HEK293 (cell line): ENCODE data around the gene WDR64.

Experiments
- CTCF ChIA-PET: fragments of 350-600 bp; formaldehyde crosslinking; extraction: SDS; loops from one replicate; lab custom pipeline; 2021; ENCODE audit warnings: antibody characterized with exemption; lab: Yijun Ruan, JAX
- POLR2A ChIA-PET: fragments of 300-600 bp; formaldehyde crosslinking; extraction: SDS; loops from one replicate; lab custom pipeline; 2020; ENCODE audit warnings: antibody characterized with exemption, inconsistent platforms; lab: Yijun Ruan, JAX
- H3K27ac ChIP-seq: fragments of 200-500 bp; sonication (Bioruptor generic); 2 replicates; pipeline ENCODE4 v1.5.1; 2014; ENCODE audit warnings: low read depth, low read length, control low read depth, inconsistent platforms; ENCODE audit errors: extremely low read depth
- H3K36me3 ChIP-seq, 2 experiments: fragments of 200-500 bp in 1 of 2; sonication (Bioruptor generic) in 1 of 2; 1 replicate in 1 of 2; 2 replicates in 1 of 2; pipeline ENCODE4 v1.5.1; 2014 to 2017; ENCODE audit warnings: inconsistent platforms in 2 of 2, low read length in 2 of 2; ENCODE audit not compliant: control insufficient read depth in 2 of 2, insufficient read depth in 1 of 2
- H3K4me1 ChIP-seq: fragments of 200-500 bp; sonication (Bioruptor generic); 2 replicates; pipeline ENCODE4 v1.5.1; 2014; ENCODE audit warnings: mild to moderate bottlenecking, low read length, inconsistent platforms; ENCODE audit not compliant: control insufficient read depth, insufficient read depth
- H3K4me3 ChIP-seq: 2 replicates; pipeline ENCODE4 v1.5.1; 2011; ENCODE audit warnings: low read depth, mild to moderate bottlenecking, control low read depth, low read length, moderate library complexity
- H3K9me3 ChIP-seq: fragments of 200-500 bp; sonication (Bioruptor generic); 2 replicates; pipeline ENCODE4 v1.5.1; 2014; ENCODE audit warnings: low read depth, low read length, inconsistent platforms; ENCODE audit not compliant: control insufficient read depth, insufficient read depth
- GLI4 ChIP-seq: fragments of 450-650 bp; formaldehyde crosslinking; IDR thresholded peaks from 2 replicates; pipeline ENCODE4 v1.5.1; 2016; ENCODE audit warnings: missing biosample characterization, missing genetic modification characterization
- REPIN1 ChIP-seq: fragments of 450-650 bp; formaldehyde crosslinking; IDR thresholded peaks from 2 replicates; pipeline ENCODE4 v1.5.1; 2017; ENCODE audit warnings: missing biosample characterization, missing genetic modification characterization, low read depth
- SP7 ChIP-seq: fragments of 450-650 bp; formaldehyde crosslinking; IDR thresholded peaks from 2 replicates; pipeline ENCODE4 v1.5.1; 2016; ENCODE audit warnings: missing biosample characterization, missing genetic modification characterization
- ZBTB20 ChIP-seq: fragments of 450-650 bp; formaldehyde crosslinking; IDR thresholded peaks from 2 replicates; pipeline ENCODE4 v1.5.1; 2016; ENCODE audit warnings: missing biosample characterization, missing genetic modification characterization
- ZBTB48 ChIP-seq: fragments of 450-650 bp; formaldehyde crosslinking; IDR thresholded peaks from 2 replicates; pipeline ENCODE4 v1.5.1; 2016; ENCODE audit warnings: missing biosample characterization, missing genetic modification characterization
- ZNF138 ChIP-seq: fragments of 450-650 bp; formaldehyde crosslinking; IDR thresholded peaks from 2 replicates; pipeline ENCODE4 v1.5.1; 2016; ENCODE audit warnings: missing biosample characterization, missing genetic modification characterization, borderline replicate concordance
- ZNF157 ChIP-seq: fragments of 450-650 bp; formaldehyde crosslinking; IDR thresholded peaks from 2 replicates; pipeline ENCODE4 v1.5.1; 2016; ENCODE audit warnings: missing biosample characterization, missing genetic modification characterization
- ZNF16 ChIP-seq: fragments of 450-650 bp; formaldehyde crosslinking; IDR thresholded peaks from 2 replicates; pipeline ENCODE4 v1.5.1; 2016; ENCODE audit warnings: low read depth, missing biosample characterization, missing genetic modification characterization
- ZNF426 ChIP-seq: fragments of 450-650 bp; formaldehyde crosslinking; IDR thresholded peaks from 2 replicates; pipeline ENCODE4 v1.5.1; 2017; ENCODE audit warnings: missing biosample characterization, missing genetic modification characterization, mild to moderate bottlenecking, inconsistent platforms, moderate library complexity
- ZNF514 ChIP-seq: fragments of 450-650 bp; formaldehyde crosslinking; IDR thresholded peaks from 2 replicates; pipeline ENCODE4 v1.5.1; 2016; ENCODE audit warnings: missing biosample characterization, missing genetic modification characterization
- ZNF561 ChIP-seq: fragments of 450-650 bp; IDR thresholded peaks from 2 replicates; pipeline ENCODE4 v1.5.1; 2018; ENCODE audit warnings: missing biosample characterization, missing genetic modification characterization, borderline replicate concordance
- ZNF585B ChIP-seq: fragments of 450-650 bp; formaldehyde crosslinking; IDR thresholded peaks from 2 replicates; pipeline ENCODE4 v1.5.1; 2016; ENCODE audit warnings: missing biosample characterization, missing genetic modification characterization
- ZNF596 ChIP-seq: fragments of 450-650 bp; IDR thresholded peaks from 2 replicates; pipeline ENCODE4 v1.5.0; 2018; ENCODE audit warnings: missing biosample characterization, mild to moderate bottlenecking, missing genetic modification characterization, moderate library complexity
- ZNF623 ChIP-seq: fragments of 450-650 bp; formaldehyde crosslinking; IDR thresholded peaks from 2 replicates; pipeline ENCODE4 v1.5.1; 2016; ENCODE audit warnings: missing biosample characterization, missing genetic modification characterization
- ZNF658 ChIP-seq: fragments of 450-650 bp; formaldehyde crosslinking; IDR thresholded peaks from 2 replicates; pipeline ENCODE4; 2016; ENCODE audit warnings: missing biosample characterization, missing genetic modification characterization
- ZNF776 ChIP-seq: fragments of 450-650 bp; formaldehyde crosslinking; IDR thresholded peaks from 2 replicates; pipeline ENCODE4 v1.5.0; 2017; ENCODE audit warnings: missing biosample characterization, missing genetic modification characterization, borderline replicate concordance
- ZSCAN30 ChIP-seq: fragments of 450-650 bp; IDR thresholded peaks from 2 replicates; pipeline ENCODE4 v1.5.1; 2018; ENCODE audit warnings: missing biosample characterization, mild to moderate bottlenecking, missing genetic modification characterization, moderate library complexity
- TF ChIP-seq, protein P1 (sequence below): IDR thresholded peaks from 2 replicates; pipeline ENCODE4 v1.6.1; 2011; ENCODE audit warnings: mild to moderate bottlenecking, low read depth, low read length, borderline replicate concordance
- TF ChIP-seq, protein P2 (sequence below): fragments of 450-650 bp; formaldehyde crosslinking; IDR thresholded peaks from 2 replicates; pipeline ENCODE4 v1.5.1; 2016; ENCODE audit warnings: missing biosample characterization, missing genetic modification characterization

The WDR64 gene

DNA sequence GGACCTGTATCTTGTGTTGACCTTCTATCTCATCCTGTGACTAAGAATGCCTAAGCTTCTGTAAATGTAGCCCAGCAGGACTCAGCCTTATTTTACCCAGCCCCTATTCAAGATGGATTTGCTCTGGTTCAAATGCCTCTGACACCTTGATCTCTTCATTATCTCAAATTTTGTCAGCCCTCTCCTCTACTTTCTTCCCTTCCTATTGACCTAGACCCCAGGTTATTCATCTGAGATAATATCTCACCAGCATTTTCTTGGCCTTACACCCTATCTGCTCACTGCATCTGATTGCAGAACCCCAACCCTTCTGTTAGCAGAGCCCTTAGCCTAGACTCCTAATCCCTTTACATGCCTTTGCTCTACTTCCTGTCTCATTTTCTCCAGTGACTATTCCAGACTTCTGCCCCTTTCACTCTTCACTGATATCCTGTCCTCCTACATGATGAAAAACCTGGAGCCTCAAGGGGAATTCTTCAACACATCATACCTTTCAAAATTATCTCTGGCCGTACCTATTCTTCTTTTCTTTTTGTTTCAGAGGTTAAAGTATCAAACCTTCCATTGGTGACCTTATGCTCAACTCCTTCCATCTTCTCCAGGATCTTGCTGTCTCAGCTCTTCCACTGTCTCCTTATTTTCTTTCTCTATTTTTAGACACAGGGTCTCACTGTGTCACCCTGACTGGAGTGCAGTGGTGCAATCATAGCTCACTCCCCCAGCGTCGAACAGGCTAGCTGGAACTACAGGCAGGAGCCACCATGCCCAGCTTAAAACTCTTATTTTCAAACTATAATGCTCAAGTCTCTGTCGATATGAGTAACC is 44.9 kb downstream of the WDR64 start (continued):
- TF ChIP-seq, protein P1, sequence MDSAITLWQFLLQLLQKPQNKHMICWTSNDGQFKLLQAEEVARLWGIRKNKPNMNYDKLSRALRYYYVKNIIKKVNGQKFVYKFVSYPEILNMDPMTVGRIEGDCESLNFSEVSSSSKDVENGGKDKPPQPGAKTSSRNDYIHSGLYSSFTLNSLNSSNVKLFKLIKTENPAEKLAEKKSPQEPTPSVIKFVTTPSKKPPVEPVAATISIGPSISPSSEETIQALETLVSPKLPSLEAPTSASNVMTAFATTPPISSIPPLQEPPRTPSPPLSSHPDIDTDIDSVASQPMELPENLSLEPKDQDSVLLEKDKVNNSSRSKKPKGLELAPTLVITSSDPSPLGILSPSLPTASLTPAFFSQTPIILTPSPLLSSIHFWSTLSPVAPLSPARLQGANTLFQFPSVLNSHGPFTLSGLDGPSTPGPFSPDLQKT, result no peak

DNA sequence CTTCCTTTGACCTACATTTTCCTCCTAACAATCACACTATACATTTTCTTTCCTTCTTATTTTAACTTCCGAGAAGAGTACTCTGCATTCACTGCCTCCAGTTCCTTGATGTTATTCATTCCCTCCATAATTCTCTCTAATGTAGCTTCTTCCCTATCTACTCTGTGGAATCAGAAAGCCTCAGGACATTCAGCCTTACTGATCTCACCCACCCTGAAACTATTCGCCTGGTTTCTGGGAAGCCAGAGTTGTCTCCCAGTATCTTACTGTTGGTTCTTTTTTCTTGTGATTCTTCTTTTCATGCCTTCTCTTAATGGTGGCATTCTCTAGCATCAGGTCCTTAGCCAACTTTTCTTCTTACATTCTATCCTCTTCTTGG is 45.5 kb downstream of the WDR64 start:
- Histone ChIP-seq H3K27ac (no peak overlapping the region), H3K9me3 (no peaks in the 10 kb centered on the region), H3K4me3 (no peak overlapping the region), H3K36me3 (no peaks in the 10 kb centered on the region), H3K4me1 (no peaks in the 10 kb centered on the region)
- CTCF ChIA-PET, result interaction anchor here (0.7 kb wide), 3 partner anchors 11 to 147 kb away, joined by 3 to 5 read pairs (median 3); no protein-coding TSS in a partner anchor
- TF ChIP-seq ZNF776 (tag by site-specific recombination) (no peak), REPIN1 (tag by site-specific recombination) (no peak), ZNF658 (tag by site-specific recombination) (no peak), ZNF138 (no peak), ZNF585B (tag by site-specific recombination) (no peak), ZNF157 (tag by site-specific recombination) (no peak), ZBTB48 (no peak), ZNF623 (tag by site-specific recombination) (no peak), ZSCAN30 (no peak)
- TF ChIP-seq, protein P2, sequence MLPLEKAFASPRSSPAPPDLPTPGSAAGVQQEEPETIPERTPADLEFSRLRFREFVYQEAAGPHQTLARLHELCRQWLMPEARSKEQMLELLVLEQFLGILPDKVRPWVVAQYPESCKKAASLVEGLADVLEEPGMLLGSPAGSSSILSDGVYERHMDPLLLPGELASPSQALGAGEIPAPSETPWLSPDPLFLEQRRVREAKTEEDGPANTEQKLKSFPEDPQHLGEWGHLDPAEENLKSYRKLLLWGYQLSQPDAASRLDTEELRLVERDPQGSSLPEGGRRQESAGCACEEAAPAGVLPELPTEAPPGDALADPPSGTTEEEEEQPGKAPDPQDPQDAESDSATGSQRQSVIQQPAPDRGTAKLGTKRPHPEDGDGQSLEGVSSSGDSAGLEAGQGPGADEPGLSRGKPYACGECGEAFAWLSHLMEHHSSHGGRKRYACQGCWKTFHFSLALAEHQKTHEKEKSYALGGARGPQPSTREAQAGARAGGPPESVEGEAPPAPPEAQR, result no peak
- POLR2A ChIA-PET, result no interaction called here

DNA sequence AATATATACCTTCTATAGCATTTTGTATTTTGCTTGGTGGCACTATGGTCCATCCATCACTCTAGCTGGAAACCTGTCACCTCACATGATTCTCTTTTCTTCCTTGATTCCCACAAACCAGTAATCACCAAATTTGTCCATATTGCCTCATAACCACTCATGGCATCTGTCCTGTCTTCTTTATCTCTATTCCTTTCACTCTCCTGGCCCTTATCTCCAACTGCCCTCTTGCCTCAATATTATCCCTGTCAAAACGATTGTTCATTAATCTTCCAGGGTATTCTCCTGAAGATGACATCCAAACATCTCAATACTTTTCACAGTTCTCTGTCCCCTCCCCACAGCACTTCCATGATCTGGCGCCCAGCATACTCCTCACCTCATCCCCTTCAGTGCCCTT is 46.1 kb downstream of the WDR64 start:
- POLR2A ChIA-PET, result no interaction called here
- Histone ChIP-seq H3K36me3 (no peaks in the 10 kb centered on the region), H3K9me3 (no peaks in the 10 kb centered on the region), H3K4me3 (no peak overlapping the region), H3K4me1 (no peaks in the 10 kb centered on the region), H3K27ac (no peak overlapping the region)
- TF ChIP-seq GLI4 (tag by site-specific recombination) (no peak), SP7 (tag by site-specific recombination) (no peak), ZNF426 (no peak), ZNF596 (tag by site-specific recombination) (no peak), ZNF561 (tag by site-specific recombination) (no peak)
- CTCF ChIA-PET, result interaction anchor here (0.7 kb wide), 2 partner anchors 12 to 60 kb away, joined by 3 read pairs; no protein-coding TSS in a partner anchor

DNA sequence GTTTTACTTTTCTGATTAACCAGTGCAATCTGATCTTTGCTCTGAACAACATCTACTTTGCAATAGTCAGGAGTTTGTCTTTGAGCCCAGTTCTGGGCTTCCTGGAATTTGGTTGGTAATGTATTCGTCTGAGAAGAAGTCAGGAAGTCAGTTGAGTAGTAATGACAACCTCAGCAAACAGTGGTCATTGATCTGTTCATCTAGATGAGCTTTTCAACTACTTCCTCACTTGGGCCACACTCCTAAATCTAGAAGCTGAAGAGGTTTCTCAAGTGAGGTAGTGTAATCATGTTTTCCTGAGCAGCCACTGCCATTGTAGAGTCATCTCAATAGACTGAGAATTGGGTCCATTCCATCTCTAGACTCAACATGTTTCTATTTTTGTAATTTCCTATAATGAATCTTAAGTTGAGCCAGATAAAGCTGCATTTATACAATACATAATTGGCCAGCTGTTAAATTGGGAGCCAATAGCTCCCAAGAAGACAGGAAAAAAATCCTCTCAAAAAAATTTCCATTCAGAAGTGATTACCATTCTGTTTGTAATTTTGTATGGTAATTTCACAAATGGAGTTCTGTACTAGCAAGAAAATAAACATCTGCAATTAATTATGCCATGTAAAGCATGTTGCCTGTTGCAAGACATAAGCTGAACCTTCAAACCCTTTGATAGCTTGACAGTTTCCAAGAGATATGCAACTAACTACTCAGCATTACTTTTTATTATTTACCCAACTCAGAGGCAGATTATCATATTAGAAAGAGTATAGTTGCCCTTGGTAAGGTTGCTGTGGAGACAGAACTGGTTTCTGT is 49.6 kb downstream of the WDR64 start:
- H3K4me3 ChIP-seq, result no peak overlapping the region
- no peaks in the 10 kb centered on the region for H3K9me3 ChIP-seq
- no peak overlapping the region for H3K27ac ChIP-seq
- H3K36me3 ChIP-seq, result no peaks in the 10 kb centered on the region
- ChIA-PET CTCF (no interaction called here), POLR2A (no interaction called here)
- no peaks in the 10 kb centered on the region for H3K4me1 ChIP-seq
- TF ChIP-seq, protein P2, result no peak
- TF ChIP-seq ZNF514 (tag by site-specific recombination) (no peak), ZBTB20 (tag by site-specific recombination) (no peak), ZNF16 (no peak)
